Aortic smooth muscle cell (primary cell): Measurements from ENCODE around the gene EXOC3. TPM values are rescaled to one million over a fixed set of nuclear protein-coding genes. Genes with fewer than 3 reads are reported as not detected.

Source experiments
- total RNA-seq: library from RNA; depleted of rRNA; stranded (reverse); fragments of >200 nt; gene quantifications from 2 replicates; pipeline ENCODE4 v1.2.3, GENCODE V29; 2014

EXOC3 gene
- 48.4 and 51.2 TPM in 2 replicates for total RNA-seq

DNA sequence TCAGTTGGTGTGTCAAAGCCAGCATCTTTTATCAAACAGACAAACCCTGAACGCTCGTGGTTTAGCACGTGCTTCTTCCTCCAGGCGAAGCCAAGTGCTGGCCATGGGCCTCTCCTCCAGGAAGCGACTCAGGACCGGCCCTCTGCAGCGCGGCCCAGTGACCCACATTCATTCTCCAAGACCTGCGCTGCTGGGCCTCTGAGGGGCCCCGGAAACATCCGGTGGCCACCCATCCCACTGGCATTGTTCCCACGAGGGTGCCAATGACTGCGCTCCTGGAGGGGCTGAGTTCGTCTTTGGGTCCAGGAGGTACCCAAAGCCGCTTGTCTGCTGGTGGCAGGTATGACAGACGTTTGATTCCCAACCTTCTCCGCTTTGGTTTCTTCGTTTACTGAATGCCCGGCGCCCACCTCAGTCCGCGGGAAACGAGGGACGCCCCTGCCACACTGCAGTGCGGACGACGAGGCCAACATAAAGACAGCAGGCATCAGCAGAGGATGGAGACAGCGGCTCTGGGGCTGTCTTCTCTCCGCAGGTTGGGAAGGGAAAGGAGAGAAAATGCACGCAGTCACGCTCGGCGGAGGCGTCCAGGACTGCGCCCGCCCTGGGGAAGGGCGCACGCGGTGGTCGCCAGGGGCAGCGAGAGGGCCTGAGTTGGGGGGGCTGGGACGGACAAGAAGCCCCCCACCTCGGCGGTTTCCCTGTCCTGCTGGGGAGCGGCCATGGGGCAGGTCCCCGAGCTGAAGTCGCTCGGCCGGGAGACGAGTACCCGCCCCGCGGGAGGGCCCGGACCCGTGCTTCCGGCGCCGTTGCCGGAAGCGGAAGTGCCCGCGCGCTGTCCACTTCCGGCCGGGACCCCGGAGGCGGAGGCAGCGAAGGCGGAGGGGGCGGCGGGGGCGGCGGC, at the start of gene EXOC3:
Gene EXOC3 (plus strand): TSS at position 842 of the 904 bp plus-strand sequence. CDS start 3,030 bp downstream, outside the sequence.

Other genes starting within 250 kb of the EXOC3 start
- 5.7 and 6.7 TPM in 2 replicates for gene CCDC127, start 225.0 kb upstream of the EXOC3 start, total RNA-seq
- 132 and 138 TPM in 2 replicates for gene SDHA, start 224.9 kb upstream of the EXOC3 start, total RNA-seq
- gene PDCD6, start 171.5 kb upstream of the EXOC3 start, total RNA-seq, result 138 and 156 TPM in 2 replicates
- gene AHRR, start 121.5 kb upstream of the EXOC3 start, total RNA-seq, result 24.2 and 28.8 TPM in 2 replicates
- 0.66 and 0.68 TPM in 2 replicates for gene SLC9A3, start 81.3 kb downstream of the EXOC3 start, total RNA-seq
- 1.3 and 2.0 TPM in 2 replicates for gene CEP72, start 169.2 kb downstream of the EXOC3 start, total RNA-seq